ENCODE measurements around the gene SAMMSON. TPM values are rescaled to one million over a fixed set of nuclear protein-coding genes. Genes with fewer than 3 reads are reported as not detected.

SAMMSON gene
- total RNA-seq, 2 experiments from 2014 or later, result not detected

- POLR2A ChIA-PET, result no interaction called here
- CTCF ChIA-PET, result no interaction called here
Measured at GRCh38 chr3:70076396-70076795, 76.9 kb downstream of the SAMMSON start.

DNA sequence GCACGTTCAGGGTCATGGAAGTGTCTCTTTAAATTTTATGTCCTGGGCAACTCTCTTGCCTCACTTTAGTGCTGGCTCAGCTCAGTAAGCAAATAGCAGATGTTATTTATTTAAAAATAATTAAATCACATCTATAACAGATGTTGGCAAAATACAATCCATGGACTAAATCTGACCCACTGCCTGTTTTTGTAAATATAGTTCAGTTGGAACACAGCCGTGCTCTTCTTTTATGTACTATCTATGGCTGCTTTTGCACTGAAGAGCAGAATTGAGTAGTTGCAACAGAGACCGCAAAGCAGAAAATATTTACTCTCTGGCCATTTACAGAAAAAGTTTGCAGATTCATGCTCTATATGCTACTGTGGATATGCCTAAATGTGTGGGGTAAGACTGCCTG is 79.2 kb downstream of the SAMMSON start:
- POLR2A ChIA-PET, result no interaction called here

GRCh38 chr3:70085613-70086012 is 86.1 kb downstream of the SAMMSON start:
- POLR2A ChIA-PET, result no interaction called here
- CTCF ChIA-PET, result no interaction called here

More for the DNA sequence above, 79.2 kb downstream of the SAMMSON start:
- CTCF ChIA-PET, result no interaction called here

DNA sequence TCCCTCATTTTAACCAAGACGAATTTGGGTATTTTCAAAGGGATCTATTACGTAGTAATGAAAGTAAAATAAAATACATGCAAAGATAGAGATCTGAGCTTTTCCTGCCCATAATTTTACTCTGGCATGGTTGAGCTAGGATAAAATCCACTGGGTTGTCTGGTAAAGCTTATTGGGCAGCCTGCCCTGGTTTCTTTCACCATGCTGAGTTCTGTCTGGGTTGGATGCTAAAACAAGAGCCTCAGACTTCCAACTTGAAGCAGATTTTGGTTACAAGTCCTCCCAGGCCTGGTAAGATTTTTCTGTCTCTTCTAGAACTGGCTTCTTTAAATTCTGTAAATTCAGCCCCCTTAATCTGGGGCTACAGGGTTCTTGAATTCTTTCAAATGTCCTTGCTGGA is 86.8 kb downstream of the SAMMSON start:
- ChIA-PET CTCF (no interaction called here), POLR2A (no interaction called here)

- POLR2A ChIA-PET, result no interaction called here
- CTCF ChIA-PET, result interaction anchor here (0.5 kb wide), 1 partner anchor 16 kb away, joined by 3 read pairs; no protein-coding TSS in a partner anchor
Measured at GRCh38 chr3:70090322-70090913, 90.9 kb downstream of the SAMMSON start.

DNA sequence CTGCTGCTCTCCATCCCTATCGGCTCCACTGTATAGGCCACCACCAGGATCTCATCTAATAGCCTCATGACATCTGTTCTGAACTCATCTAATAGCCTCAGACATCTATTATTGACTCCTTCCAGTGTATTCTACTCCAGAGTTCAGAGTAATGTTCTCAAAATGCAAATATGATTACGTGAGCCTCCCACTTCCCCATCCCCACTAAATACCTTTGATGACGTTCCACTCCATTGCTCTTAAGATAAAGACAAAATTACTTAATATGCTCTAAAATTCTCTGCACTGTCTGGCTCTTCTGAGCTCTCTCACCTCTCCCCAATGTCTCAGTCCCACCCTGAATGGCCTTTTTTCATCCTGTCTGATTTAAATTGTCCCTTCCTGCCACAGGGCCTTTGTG is 94.7 kb downstream of the SAMMSON start:
- POLR2A ChIA-PET, result no interaction called here
- CTCF ChIA-PET, result no interaction called here

DNA sequence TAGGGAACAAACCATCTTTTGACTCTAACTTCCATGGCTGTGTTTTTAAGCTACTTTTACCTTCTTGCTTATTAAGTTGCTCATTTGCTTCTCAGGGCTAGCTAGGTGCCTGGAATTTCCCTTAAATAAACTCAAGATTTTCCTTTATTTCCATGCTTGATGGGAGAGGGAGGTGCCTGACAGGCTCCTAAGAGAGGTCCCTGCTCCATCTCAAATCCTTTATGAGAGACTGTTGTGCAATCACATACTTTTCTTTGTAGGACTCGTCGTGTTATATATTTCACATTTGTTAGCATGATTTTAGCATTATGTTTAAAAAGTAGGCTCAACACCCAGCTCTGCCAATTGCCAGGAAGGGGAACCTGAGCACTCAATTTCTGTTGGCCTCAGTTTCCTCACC is 95.7 kb downstream of the SAMMSON start:
- POLR2A ChIA-PET, result no interaction called here

GRCh38 chr3:70096376-70097066 is 97.0 kb downstream of the SAMMSON start:
- ChIA-PET POLR2A (no interaction called here), CTCF (no interaction called here)

More for the DNA sequence above, 95.7 kb downstream of the SAMMSON start:
- CTCF ChIA-PET, result no interaction called here

GRCh38 chr3:70097084-70097483 is 97.6 kb downstream of the SAMMSON start:
- ChIA-PET CTCF (no interaction called here), POLR2A (no interaction called here)

DNA sequence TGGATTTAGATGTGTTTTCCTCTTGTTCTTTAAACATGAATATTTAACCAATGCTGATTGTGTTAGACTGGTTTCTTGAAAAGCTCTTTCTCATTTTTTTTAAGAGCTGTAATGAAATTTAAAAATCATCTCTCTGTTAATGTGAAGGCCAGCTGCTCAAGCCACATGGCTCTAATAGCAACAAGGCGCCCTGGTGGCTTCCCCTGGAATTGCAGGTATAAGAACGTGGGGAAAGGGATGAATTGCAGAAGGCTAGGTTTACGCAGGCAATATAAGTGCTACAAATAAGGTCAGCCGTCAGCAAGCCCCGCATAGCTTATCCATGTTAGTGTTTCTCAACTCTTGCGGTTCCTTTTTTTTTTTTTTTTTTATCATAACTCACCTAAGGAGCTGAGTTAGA is 108.5 kb downstream of the SAMMSON start:
- ChIA-PET POLR2A (no interaction called here), CTCF (no interaction called here)

GRCh38 chr3:70108546-70108945 is 109.0 kb downstream of the SAMMSON start:
- POLR2A ChIA-PET, result no interaction called here
- CTCF ChIA-PET, result no interaction called here

DNA sequence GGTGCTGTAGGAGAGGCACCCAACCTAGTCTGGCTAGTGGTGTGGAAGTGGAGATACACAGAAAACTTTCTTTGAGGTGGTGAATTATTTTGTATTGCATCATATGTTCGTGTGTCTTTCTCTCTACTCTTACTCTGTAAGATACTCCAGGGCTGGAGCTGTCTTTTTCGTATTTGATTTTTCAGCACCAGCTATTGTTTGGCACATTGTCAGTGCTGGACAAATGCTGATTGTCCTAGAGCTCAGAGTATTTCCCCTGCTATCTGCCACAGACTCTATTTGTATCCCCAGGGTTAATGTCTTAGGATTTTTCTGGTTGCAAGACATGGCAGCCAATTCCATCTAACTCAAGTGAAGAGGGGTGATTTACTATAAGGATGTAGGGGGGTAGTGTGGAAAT is 110.5 kb downstream of the SAMMSON start:
- ChIA-PET POLR2A (no interaction called here), CTCF (no interaction called here)

DNA sequence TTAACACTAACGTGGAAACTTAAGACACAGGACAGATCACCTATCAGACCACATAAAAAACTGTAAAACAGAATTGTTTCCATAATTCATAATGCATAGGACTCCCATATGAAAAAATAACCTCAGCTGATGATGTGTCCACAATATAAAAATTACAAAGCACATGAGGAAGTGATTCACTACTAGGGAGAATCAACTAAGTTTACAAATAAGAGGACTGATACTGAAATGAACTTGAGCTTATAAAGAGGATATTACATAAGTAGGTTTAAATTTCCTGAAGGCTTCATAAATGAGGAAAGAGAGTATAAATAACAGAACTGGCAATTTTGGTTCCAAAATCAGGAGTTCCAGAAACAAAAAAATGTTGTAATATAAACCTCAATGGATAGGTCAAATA is 111.9 kb downstream of the SAMMSON start:
- ChIA-PET CTCF (no interaction called here), POLR2A (no interaction called here)

DNA sequence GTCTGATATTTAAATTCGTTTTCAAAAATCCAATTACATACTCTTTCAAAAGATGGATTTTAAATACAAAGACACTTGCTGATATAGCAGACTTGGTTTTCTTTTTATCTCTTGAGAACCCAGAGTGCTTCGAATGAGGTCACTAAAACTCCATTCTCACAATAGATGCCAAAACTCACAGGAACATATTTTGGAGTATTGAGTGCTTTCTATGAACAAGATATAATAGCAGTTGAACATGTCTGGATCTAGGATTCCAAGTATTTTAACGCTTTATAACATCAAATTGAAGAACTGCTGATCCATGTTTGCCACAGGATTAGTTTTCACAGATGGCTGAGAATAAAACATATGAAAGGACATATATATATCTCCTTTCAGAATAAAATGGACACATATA is 113.2 kb downstream of the SAMMSON start:
- CTCF ChIA-PET, result no interaction called here
- POLR2A ChIA-PET, result no interaction called here

DNA sequence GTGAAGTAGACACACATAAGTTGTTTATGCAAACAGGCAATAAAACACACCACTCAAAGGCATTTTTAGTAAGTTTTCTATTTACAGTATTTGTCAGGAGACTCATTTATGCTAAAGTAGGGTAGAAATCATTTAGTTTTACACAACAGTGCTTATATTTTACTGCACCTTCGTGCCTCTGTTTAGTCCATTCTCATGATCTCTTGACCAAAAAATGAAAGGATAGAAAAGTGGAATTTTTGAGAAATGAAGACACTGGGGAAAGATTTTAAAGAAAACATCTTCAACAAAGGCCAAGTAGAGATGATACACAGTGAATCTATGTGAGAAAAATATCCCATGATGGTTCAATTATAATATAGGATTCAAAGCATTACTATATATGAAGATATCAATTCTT is 114.9 kb downstream of the SAMMSON start:
- ChIA-PET POLR2A (no interaction called here), CTCF (no interaction called here)

- ChIA-PET CTCF (interaction anchor here (1.2 kb wide), 2 partner anchors 12 to 50 kb away, joined by 3 to 4 read pairs; no protein-coding TSS in a partner anchor), POLR2A (no interaction called here)
Measured at GRCh38 chr3:70119879-70120278, 120.3 kb downstream of the SAMMSON start.

All from activated CD8-positive, alpha-beta memory T cell treated with anti-CD3 and anti-CD28 coated beads for 36 hours (primary cell).